ENCODE measurements around the gene EXD3. TPM values are rescaled to one million over a fixed set of nuclear protein-coding genes. Genes with fewer than 3 reads are reported as not detected.

The EXD3 gene
- total RNA-seq, 2 experiments from 2014 or later, result 20.8 to 27.0 TPM

GRCh38 chr9:137398561-137399468, 24.1 kb downstream of the EXD3 start:
- Histone ChIP-seq H3K4me2 (ENCODE audit: low read length) (no peak overlapping the region), H3K4me3 (ENCODE audit: low read depth, low read length, poor library complexity, severe bottlenecking) (no peak overlapping the region), H3K27ac (ENCODE audit: low read depth, low read length, poor library complexity, severe bottlenecking) (no peak overlapping the region), H3K4me1 (ENCODE audit: insufficient read depth, low read length, poor library complexity, severe bottlenecking) (no peaks in the 10 kb centered on the region), H4K20me1 (ENCODE audit: insufficient read depth, low read length) (no peaks in the 10 kb centered on the region), H2AFZ (ENCODE audit: low read length) (no peak overlapping the region), H3K9me2 (ENCODE audit: insufficient read depth, low read length) (no peaks in the 10 kb centered on the region), H3K79me2 (ENCODE audit: insufficient read depth, low read depth, low read length) (no peaks in the 10 kb centered on the region), H3K9me3 (ENCODE audit: low read length) (no peaks in the 10 kb centered on the region), H3K36me3 (ENCODE audit: insufficient read depth, low read length) (no peaks in the 10 kb centered on the region)
- ChIA-PET CTCF (ENCODE audit: unreplicated experiment) (no interaction called here), POLR2A (no interaction called here)
- TF ChIP-seq CTCF (conservative IDR thresholded peaks at IDR 0.05; ENCODE audit: low read length), result no peak
- no peak for TF ChIP-seq EZH2phosphoT487 (IDR thresholded peaks at IDR 0.05; ENCODE audit: borderline replicate concordance, low read depth, low read length)
- no TSS peak for BruUV-seq (replicated peaks)
- DNase-seq (ENCODE audit: low spot score), result no peak
- intact Hi-C loops (cut with micrococcal nuclease; ENCODE audit: unreplicated experiment), result no loop called here

DNA sequence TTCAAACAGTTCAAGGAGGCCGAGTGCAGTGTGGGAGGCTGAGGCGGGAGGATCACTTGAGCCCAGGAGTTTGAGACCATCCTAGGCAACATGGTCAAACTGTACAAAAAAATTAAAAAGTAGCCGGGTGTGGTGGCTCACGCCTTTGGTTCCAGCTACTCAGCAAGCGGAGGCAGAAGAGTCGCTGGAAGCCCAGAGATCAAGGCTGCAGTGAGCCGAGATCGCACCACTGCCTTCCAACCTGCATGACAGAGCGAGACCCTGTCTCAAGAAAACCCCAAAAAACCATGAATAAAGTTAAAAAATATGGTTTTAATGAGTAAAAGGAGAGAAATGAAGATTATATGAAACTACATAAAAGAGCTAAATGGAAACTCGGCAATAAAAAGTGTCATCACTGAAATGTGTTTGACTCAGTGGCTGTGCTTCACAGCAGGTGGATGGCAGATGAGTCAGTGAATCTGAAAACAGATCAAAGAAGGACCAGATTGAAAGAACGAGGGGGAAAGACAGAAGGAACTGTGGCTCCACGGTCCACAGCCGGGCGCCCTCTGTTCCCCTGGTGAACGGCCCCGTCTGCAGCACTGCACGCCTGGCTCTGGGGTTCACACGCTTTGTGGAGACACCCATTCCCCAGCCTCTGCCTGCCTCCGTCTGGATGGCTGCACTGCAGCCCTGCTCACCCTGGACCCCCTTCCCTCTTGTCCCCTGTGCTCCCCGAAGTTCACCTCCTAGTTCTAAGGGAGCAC, 25.1 kb downstream of the EXD3 start:
- TF ChIP-seq EZH2phosphoT487 (IDR thresholded peaks at IDR 0.05; ENCODE audit: borderline replicate concordance, low read depth, low read length), result no peak
- Histone ChIP-seq H2AFZ (ENCODE audit: low read length) (no peak overlapping the region), H3K79me2 (ENCODE audit: insufficient read depth, low read depth, low read length) (no peaks in the 10 kb centered on the region), H3K27ac (ENCODE audit: low read depth, low read length, poor library complexity, severe bottlenecking) (no peak overlapping the region), H3K4me2 (ENCODE audit: low read length) (no peak overlapping the region), H3K9me2 (ENCODE audit: insufficient read depth, low read length) (no peaks in the 10 kb centered on the region), H4K20me1 (ENCODE audit: insufficient read depth, low read length) (no peaks in the 10 kb centered on the region), H3K36me3 (ENCODE audit: insufficient read depth, low read length) (no peaks in the 10 kb centered on the region), H3K4me1 (ENCODE audit: insufficient read depth, low read length, poor library complexity, severe bottlenecking) (no peaks in the 10 kb centered on the region), H3K4me3 (ENCODE audit: low read depth, low read length, poor library complexity, severe bottlenecking) (no peak overlapping the region), H3K9me3 (ENCODE audit: low read length) (no peaks in the 10 kb centered on the region)
- DNase-seq (ENCODE audit: low spot score), result no peak
- ChIA-PET POLR2A (no interaction called here), CTCF (ENCODE audit: unreplicated experiment) (no interaction called here)
- intact Hi-C loops (cut with micrococcal nuclease; ENCODE audit: unreplicated experiment), result no loop called here
- BruUV-seq (replicated peaks), result no TSS peak

- TF ChIP-seq CTCF (conservative IDR thresholded peaks at IDR 0.05; ENCODE audit: low read length) (no peak), EZH2phosphoT487 (IDR thresholded peaks at IDR 0.05; ENCODE audit: borderline replicate concordance, low read depth, low read length) (no peak)
- Histone ChIP-seq H3K36me3 (ENCODE audit: insufficient read depth, low read length) (no peaks in the 10 kb centered on the region), H3K4me3 (ENCODE audit: low read depth, low read length, poor library complexity, severe bottlenecking) (no peak overlapping the region), H3K9me3 (ENCODE audit: low read length) (no peaks in the 10 kb centered on the region), H3K79me2 (ENCODE audit: insufficient read depth, low read depth, low read length) (no peaks in the 10 kb centered on the region), H3K9me2 (ENCODE audit: insufficient read depth, low read length) (no peaks in the 10 kb centered on the region), H2AFZ (ENCODE audit: low read length) (no peak overlapping the region), H3K4me2 (ENCODE audit: low read length) (no peak overlapping the region), H3K4me1 (ENCODE audit: insufficient read depth, low read length, poor library complexity, severe bottlenecking) (no peaks in the 10 kb centered on the region), H4K20me1 (ENCODE audit: insufficient read depth, low read length) (no peaks in the 10 kb centered on the region), H3K27ac (ENCODE audit: low read depth, low read length, poor library complexity, severe bottlenecking) (no peak overlapping the region)
- no TSS peak for BruUV-seq (replicated peaks)
- CTCF ChIA-PET (ENCODE audit: unreplicated experiment), result no interaction called here
- intact Hi-C loops (cut with micrococcal nuclease; ENCODE audit: unreplicated experiment), result no loop called here
- no peak for DNase-seq (ENCODE audit: low spot score)
- POLR2A ChIA-PET, result no interaction called here
Measured at GRCh38 chr9:137396634-137397367, 26.2 kb downstream of the EXD3 start.
